Left lung (tissue), 10 donors: Measurements from ENCODE around the gene CORO1C. TPM values are rescaled to one million over a fixed set of nuclear protein-coding genes. Genes with fewer than 3 reads are reported as not detected.

ENCODE experiments used
- ATAC-seq: fragments of 200-7000 bp; cut with Tn5 transposase; one replicate; pipeline ENCODE4 v1.9.1; 2020; ENCODE audit warnings: moderate library complexity
- DNase-seq, 4 donors: peaks; one replicate each; pipeline ENCODE4 v3.0.0-alpha.2; 2013 to 2020
- H3K27ac ChIP-seq, 2 donors: fragments of 200-600 bp; sonication (generic) in 1 of 2; one replicate each; pipeline versions ENCODE4 v1.5.0 to v1.8.0; 2020 to 2021
- H3K27me3 ChIP-seq, 2 donors: fragments of 200-600 bp; sonication (generic) in 1 of 2; one replicate each; pipeline versions ENCODE4 v1.5.0 to v1.8.0; 2020 to 2021
- H3K36me3 ChIP-seq, 2 donors: fragments of 200-600 bp; sonication (generic) in 1 of 2; one replicate each; pipeline versions ENCODE4 v1.5.0 to v1.8.0; 2020 to 2021
- H3K4me1 ChIP-seq, 2 donors: fragments of 200-600 bp; one replicate each; pipeline ENCODE4 v1.8.0; 2021
- H3K4me3 ChIP-seq, 2 donors: fragments of 200-600 bp; sonication (generic) in 1 of 2; one replicate each; pipeline versions ENCODE4 v1.5.0 to v1.8.0; 2020 to 2021; ENCODE audit warnings: mild to moderate bottlenecking in 1 of 2
- H3K9me3 ChIP-seq, 2 donors: fragments of 200-600 bp; sonication (generic) in 1 of 2; one replicate each; pipeline versions ENCODE4 v1.5.0 to v1.8.0; 2020 to 2021
- intact Hi-C, 2 donors: fragments of 100-400 bp; cut with DNase I; formaldehyde crosslinking; loops; one replicate each; pipeline versions ENCODE4 v1.11.2 to v1.14.2; 2022
- microRNA-seq, 2 donors: library from miRNA; unstranded; fragments of <30 nt; microRNA quantifications; one replicate each; pipeline ENCODE4, GENCODE V29; 2019
- polyA plus RNA-seq, 6 donors: library from polyadenylated mRNA; unstranded; fragments of 120-200 nt; gene quantifications; one replicate each; pipeline ENCODE4 v1.2.1, GENCODE V29; 2013; ENCODE audit not compliant: insufficient read length in 6 of 6
- total RNA-seq, 2 donors: library from RNA; stranded (reverse); fragmentation: NEBNext Ultra II Directional; extraction: Animal tissue kit (Norgen Biotek cat#: 25700); gene quantifications; one replicate each; pipeline ENCODE4 v1.2.1, GENCODE V29; 2021
- TF ChIP-seq, protein P1 (sequence below), 2 donors: fragments of 200-600 bp; sonication (generic) in 1 of 2; IDR thresholded peaks; one replicate each; pipeline versions ENCODE4 v1.5.0 to v1.8.0; 2021; ENCODE audit warnings: antibody characterized with exemption in 2 of 2
- donor health status: DM: no; HTN: yes; CAD: no.
- donor health status: DM: no; HTN: no; CAD: no.

Gene CORO1C
- total and polyA plus RNA-seq, 8 donors: 77.7 to 282 (median 85.9) TPM

DNA sequence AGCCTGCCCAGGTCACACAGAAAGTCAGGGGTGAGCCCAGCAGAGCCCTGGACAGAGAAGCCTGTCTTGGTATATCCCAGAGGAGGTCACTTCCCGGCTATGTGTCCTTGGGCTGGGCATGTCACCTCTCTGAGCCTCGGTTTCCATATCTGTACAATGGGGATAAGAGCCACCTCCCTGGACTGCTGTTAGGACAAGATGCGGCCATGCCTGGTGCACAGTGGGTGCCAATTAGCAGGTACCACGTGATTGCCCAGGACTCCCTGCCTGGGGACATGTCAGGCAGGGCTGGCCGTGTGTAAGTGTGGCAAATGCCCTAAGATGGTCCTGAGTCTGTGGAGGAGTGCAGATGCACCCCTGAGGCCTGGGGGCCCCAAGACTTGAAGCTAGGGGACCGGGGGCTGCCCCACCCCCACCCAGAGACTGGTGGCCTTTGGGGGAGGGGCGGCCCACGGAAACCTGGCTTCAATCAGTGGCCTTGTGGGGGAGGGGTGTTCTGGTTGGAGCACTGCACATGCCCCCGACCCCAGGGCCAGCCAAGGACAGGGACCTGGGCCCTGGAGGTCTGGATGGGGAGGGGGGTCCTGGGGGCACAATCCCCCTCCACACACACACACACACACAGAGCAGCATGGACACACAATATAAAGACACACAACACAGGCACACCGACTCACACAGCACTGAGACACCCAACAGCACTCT lies 134.3 kb downstream of the CORO1C start:
- TF ChIP-seq, protein P1, sequence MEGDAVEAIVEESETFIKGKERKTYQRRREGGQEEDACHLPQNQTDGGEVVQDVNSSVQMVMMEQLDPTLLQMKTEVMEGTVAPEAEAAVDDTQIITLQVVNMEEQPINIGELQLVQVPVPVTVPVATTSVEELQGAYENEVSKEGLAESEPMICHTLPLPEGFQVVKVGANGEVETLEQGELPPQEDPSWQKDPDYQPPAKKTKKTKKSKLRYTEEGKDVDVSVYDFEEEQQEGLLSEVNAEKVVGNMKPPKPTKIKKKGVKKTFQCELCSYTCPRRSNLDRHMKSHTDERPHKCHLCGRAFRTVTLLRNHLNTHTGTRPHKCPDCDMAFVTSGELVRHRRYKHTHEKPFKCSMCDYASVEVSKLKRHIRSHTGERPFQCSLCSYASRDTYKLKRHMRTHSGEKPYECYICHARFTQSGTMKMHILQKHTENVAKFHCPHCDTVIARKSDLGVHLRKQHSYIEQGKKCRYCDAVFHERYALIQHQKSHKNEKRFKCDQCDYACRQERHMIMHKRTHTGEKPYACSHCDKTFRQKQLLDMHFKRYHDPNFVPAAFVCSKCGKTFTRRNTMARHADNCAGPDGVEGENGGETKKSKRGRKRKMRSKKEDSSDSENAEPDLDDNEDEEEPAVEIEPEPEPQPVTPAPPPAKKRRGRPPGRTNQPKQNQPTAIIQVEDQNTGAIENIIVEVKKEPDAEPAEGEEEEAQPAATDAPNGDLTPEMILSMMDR (IDR thresholded peaks at IDR 0.05): no peak
- ATAC-seq: peak; percentile 10
- Histone ChIP-seq H3K36me3 (no peaks in the 10 kb centered on the region), H3K4me3 (peak overlapping the region; percentile 30 to 34), H3K27me3 (peaks cover 0 to 3% of the 10 kb centered on the region in 2 donors), H3K9me3 (no peaks in the 10 kb centered on the region), H3K4me1 (no peaks in the 10 kb centered on the region), H3K27ac (peak overlapping the region in 1 of 2 donors; percentile 8)
- intact Hi-C loops: no loop called here
- DNase-seq: no peak

DNA sequence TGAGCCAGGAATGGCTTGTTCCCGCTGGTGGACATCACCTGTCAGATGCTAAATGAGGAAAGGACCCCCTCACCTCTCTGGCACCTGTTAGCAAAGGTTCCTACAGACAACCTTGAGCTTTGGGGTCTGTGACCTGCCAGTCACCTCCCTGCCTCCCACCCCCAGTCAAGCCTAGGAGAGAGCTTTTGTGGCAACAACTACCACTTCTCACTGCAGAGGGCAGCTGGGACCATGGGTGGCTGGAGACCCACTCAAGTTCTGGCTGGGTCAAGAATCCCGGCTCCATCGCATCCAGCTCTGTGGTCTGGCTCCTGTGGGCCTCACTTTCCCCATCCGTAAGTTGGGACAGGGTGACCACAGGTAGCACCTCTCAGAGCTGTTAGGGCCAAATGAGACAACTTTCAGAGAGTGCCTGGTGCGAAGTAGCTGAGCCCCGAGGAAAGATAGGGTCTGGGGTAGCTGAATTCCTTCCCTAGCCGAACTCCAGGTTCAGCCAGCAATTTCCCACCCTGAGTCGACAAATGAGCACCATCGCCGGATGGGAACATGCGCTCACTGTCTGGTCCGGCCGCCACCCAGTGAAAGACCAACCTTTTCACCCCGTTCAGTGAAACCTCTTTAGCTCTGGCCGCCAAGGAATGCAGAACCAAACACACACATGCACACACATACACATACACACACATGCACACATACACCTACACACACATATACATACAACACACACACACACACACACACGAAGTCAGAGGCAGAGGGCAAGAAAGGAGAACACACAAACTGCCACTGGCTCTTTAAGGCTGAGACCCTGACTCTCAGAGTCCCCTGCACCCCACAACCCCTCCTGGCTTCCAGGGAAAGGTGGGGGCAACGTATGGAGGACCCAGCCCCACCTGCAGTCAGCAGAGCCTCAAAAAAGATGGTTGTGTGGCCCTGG lies 135.3 kb downstream of the CORO1C start:
- Histone ChIP-seq H3K4me1 (no peaks in the 10 kb centered on the region), H3K27me3 (peaks cover 0 to 3% of the 10 kb centered on the region in 2 donors), H3K36me3 (no peaks in the 10 kb centered on the region), H3K4me3 (peak overlapping the region; percentile 30 to 34), H3K9me3 (no peaks in the 10 kb centered on the region), H3K27ac (peak overlapping the region in 1 of 2 donors; percentile 8)
- TF ChIP-seq, protein P1 (IDR thresholded peaks at IDR 0.05): no peak
- DNase-seq: no peak
- no peak for ATAC-seq
- intact Hi-C loops: no loop called here

Small RNA genes lying within 50 kb of the gene (microRNA-seq; reads per million reads assigned to microRNA genes)
- gene MIR4496: 0 reads per million in 2 donors

Other genes starting within 250 kb of the CORO1C start
- 10 to 100 TPM in 1 of 2 donors, 1 to 10 TPM in 1; 7.7 to 13.2 TPM for gene FICD, start 216.2 kb downstream of the CORO1C start, total RNA-seq
- gene FICD, start 216.2 kb downstream of the CORO1C start, polyA plus RNA-seq: 1 to 10 TPM; 2.6 to 4.0 (median 2.8) TPM
- 10 to 100 TPM; 35.1 to 41.7 TPM for gene SART3, start 170.3 kb downstream of the CORO1C start, total RNA-seq
- gene SART3, start 170.3 kb downstream of the CORO1C start, polyA plus RNA-seq: 10 to 100 TPM; 60.3 to 81.7 (median 65.7) TPM
- 100 to 1,000 TPM in 1 of 2 donors, 10 to 100 TPM in 1; 97.9 to 147 TPM for gene ISCU, start 168.9 kb downstream of the CORO1C start, total RNA-seq
- gene ISCU, start 168.9 kb downstream of the CORO1C start, polyA plus RNA-seq: 10 to 100 TPM; 78.0 to 85.7 (median 81.4) TPM
- gene TMEM119, start 133.4 kb downstream of the CORO1C start, total RNA-seq: 10 to 100 TPM; 50.5 to 90.9 TPM
- 10 to 100 TPM; 34.0 to 54.3 (median 42.7) TPM for gene TMEM119, start 133.4 kb downstream of the CORO1C start, polyA plus RNA-seq
- 10 to 100 TPM; 28.3 to 61.0 TPM for gene SELPLG, start 97.6 kb downstream of the CORO1C start, total RNA-seq
- 1 to 10 TPM; 3.0 to 4.4 (median 3.8) TPM for gene SELPLG, start 97.6 kb downstream of the CORO1C start, polyA plus RNA-seq
- gene SSH1, start 126.1 kb upstream of the CORO1C start, total RNA-seq: 10 to 100 TPM; 43.5 to 48.8 TPM
- gene SSH1, start 126.1 kb upstream of the CORO1C start, polyA plus RNA-seq: 10 to 100 TPM; 20.8 to 27.4 (median 25.1) TPM
- not detected for gene DAO, start 148.6 kb upstream of the CORO1C start, total RNA-seq
- not detected for gene DAO, start 148.6 kb upstream of the CORO1C start, polyA plus RNA-seq